ENCODE measurements around the gene SETD1A. TPM values are rescaled to one million over a fixed set of nuclear protein-coding genes. Genes with fewer than 3 reads are reported as not detected.

Gene SETD1A
- total and polyA plus RNA-seq, 7 donors: 2.4 to 16.0 (median 5.6) TPM

DNA sequence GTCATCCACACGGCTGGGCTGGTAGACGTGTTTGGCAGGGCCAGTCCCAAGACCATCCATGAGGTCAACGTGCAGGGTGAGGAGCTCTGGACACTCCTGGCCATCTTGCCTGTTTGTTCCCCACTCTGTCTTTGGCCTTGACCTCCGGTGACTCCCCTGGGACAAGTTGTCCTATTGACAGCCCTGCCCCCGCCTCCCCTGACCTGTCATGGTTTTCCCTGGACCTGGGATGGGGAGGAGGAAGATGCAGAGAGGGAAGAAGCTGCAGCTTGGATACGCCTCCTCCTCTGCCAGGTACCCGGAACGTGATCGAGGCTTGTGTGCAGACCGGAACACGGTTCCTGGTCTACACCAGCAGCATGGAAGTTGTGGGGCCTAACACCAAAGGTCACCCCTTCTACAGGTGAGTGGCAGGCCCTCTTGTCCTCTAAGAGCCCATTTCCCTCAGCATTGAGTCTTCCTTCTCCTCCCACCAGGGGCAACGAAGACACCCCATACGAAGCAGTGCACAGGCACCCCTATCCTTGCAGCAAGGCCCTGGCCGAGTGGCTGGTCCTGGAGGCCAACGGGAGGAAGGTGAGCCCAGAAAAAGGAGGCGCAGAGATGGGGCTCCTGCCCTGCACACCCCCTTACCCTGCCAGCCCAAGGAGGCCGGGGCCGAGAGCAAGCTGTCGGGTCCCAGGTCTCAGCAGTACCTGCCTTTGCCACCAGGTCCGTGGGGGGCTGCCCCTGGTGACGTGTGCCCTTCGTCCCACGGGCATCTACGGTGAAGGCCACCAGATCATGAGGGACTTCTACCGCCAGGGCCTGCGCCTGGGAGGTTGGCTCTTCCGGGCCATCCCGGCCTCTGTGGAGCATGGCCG, 28.8 kb downstream of the SETD1A start:
- TF ChIP-seq POLR2AphosphoS5 (IDR thresholded peaks at IDR 0.05) (no peak), POLR2A (IDR thresholded peaks at IDR 0.05) (no peak), EP300 (IDR thresholded peaks at IDR 0.05) (no peak)
- TF ChIP-seq, protein P1, sequence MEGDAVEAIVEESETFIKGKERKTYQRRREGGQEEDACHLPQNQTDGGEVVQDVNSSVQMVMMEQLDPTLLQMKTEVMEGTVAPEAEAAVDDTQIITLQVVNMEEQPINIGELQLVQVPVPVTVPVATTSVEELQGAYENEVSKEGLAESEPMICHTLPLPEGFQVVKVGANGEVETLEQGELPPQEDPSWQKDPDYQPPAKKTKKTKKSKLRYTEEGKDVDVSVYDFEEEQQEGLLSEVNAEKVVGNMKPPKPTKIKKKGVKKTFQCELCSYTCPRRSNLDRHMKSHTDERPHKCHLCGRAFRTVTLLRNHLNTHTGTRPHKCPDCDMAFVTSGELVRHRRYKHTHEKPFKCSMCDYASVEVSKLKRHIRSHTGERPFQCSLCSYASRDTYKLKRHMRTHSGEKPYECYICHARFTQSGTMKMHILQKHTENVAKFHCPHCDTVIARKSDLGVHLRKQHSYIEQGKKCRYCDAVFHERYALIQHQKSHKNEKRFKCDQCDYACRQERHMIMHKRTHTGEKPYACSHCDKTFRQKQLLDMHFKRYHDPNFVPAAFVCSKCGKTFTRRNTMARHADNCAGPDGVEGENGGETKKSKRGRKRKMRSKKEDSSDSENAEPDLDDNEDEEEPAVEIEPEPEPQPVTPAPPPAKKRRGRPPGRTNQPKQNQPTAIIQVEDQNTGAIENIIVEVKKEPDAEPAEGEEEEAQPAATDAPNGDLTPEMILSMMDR (IDR thresholded peaks at IDR 0.05): no peak
- intact Hi-C loops (cut with DNase I): no loop called here
- no peak for DNase-seq

DNA sequence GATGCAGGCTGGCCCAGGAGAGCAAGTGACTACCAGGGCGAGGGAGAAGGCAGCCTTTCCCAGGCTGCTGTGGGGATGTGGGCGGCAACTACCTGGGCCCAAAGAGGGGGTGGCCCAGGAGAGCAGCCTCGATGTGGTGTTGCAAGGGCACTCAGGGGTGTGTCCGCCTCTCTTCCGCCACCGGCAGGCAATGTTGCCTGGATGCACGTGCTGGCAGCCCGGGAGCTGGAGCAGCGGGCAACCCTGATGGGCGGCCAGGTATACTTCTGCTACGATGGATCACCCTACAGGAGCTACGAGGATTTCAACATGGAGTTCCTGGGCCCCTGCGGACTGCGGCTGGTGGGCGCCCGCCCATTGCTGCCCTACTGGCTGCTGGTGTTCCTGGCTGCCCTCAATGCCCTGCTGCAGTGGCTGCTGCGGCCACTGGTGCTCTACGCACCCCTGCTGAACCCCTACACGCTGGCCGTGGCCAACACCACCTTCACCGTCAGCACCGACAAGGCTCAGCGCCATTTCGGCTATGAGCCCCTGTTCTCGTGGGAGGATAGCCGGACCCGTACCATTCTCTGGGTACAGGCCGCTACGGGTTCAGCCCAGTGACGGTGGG, 30.1 kb downstream of the SETD1A start:
- H3K27me3 ChIP-seq: no peaks in the 10 kb centered on the region
- H3K4me3 ChIP-seq: no peak overlapping the region
- TF ChIP-seq EP300 (IDR thresholded peaks at IDR 0.05) (no peak), POLR2AphosphoS5 (IDR thresholded peaks at IDR 0.05) (no peak), POLR2A (IDR thresholded peaks at IDR 0.05) (no peak)
- TF ChIP-seq, protein P1 (IDR thresholded peaks at IDR 0.05): no peak
- H3K4me1 ChIP-seq: peaks cover 0 to 14% (median 12%) of the 10 kb centered on the region in 4 donors
- intact Hi-C loops (cut with DNase I): no loop called here
- DNase-seq: no peak
- H3K36me3 ChIP-seq: peaks cover 0 to 25% (median 18%) of the 10 kb centered on the region in 4 donors
- H3K27ac ChIP-seq: no peak overlapping the region
- WGBS, 2 donors: 94 to 96% methylated on average over 30 of the region's 30 CpGs
- no peaks in the 10 kb centered on the region for H3K9me3 ChIP-seq

More for the DNA sequence above, 28.8 kb downstream of the SETD1A start:
- Histone ChIP-seq H3K36me3 (peaks cover 0 to 38% (median 20%) of the 10 kb centered on the region in 4 donors), H3K9me3 (no peaks in the 10 kb centered on the region), H3K27me3 (no peaks in the 10 kb centered on the region), H3K4me1 (peaks cover 0 to 14% (median 12%) of the 10 kb centered on the region in 4 donors), H3K27ac (peak overlapping the region in 2 of 4 donors; percentile 69 to 74), H3K4me3 (no peak overlapping the region)
- 94% methylated on average over 29 of the region's 29 CpGs for WGBS, 2 donors

DNA sequence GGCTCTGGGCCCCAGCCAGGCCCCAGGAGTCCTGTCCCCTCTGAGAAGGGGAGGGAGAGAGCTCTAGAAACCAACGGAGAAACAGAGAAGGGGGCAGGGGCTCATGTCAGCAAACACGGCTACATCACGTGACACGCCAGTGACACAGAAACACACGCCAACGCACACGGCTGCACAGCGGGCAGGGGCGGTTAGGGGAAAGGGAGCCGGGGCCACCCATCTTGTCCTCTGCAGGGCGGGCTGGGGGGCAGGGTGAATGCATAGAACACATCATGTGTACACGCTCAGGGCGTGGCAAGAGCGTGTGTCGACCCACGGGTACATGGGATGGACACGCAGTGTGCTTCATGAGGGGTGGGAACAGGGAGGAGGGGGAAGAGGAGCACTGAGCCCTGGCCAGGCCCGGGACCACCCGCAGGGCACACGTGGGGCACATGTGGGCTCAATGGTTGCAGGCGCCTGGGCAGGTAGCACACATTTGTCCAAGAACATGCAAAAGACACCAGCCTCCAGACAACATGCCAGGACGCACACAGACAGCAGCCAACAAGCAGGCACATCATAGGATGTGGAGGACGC, 32.0 kb downstream of the SETD1A start:
- TF ChIP-seq POLR2AphosphoS5 (IDR thresholded peaks at IDR 0.05) (no peak), POLR2A (IDR thresholded peaks at IDR 0.05) (no peak), EP300 (IDR thresholded peaks at IDR 0.05) (no peak)
- TF ChIP-seq, protein P1 (IDR thresholded peaks at IDR 0.05): no peak
- Histone ChIP-seq H3K4me1 (peaks cover 0 to 14% (median 12%) of the 10 kb centered on the region in 4 donors), H3K27ac (no peak overlapping the region), H3K27me3 (no peaks in the 10 kb centered on the region), H3K4me3 (no peak overlapping the region), H3K36me3 (peaks cover 0 to 6% (median 3%) of the 10 kb centered on the region in 4 donors), H3K9me3 (no peaks in the 10 kb centered on the region)
- DNase-seq: no peak
- WGBS, 2 donors: 66 to 87% methylated on average over 23 of the region's 23 CpGs
- intact Hi-C loops (cut with DNase I): no loop called here

DNA sequence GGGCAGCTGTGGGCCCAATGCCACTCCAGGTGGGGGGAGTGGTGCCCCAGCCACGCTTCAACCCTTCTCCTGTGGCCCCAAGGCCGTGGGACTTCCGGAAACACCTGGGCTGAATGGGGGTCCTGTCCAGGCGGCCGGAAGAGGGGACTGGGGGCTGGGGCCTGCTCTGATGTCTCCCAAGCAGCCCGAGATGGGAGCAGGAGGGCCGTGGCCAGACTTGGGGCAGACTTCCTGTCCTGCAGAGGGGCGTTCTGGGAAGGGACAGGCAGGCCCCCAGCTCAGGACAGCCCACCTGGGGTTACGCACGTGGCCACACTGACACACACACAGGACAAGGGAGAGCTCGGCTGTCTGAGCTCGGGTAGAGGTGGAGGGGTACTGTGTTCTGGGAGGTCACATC, 32.6 kb downstream of the SETD1A start:
- peaks cover 0 to 13% (median 12%) of the 10 kb centered on the region in 4 donors for H3K4me1 ChIP-seq
- H3K27ac ChIP-seq: no peak overlapping the region
- no peaks in the 10 kb centered on the region for H3K9me3 ChIP-seq
- peaks cover 0 to 6% (median 2%) of the 10 kb centered on the region in 4 donors for H3K36me3 ChIP-seq
- no peaks in the 10 kb centered on the region for H3K27me3 ChIP-seq
- DNase-seq: no peak
- no peak overlapping the region for H3K4me3 ChIP-seq
- 76 to 81% methylated on average over 12 of the region's 12 CpGs for WGBS, 2 donors
- intact Hi-C loops (cut with DNase I): no loop called here
- no peak for TF ChIP-seq POLR2AphosphoS5 (IDR thresholded peaks at IDR 0.05)
- TF ChIP-seq, protein P1 (IDR thresholded peaks at IDR 0.05): no peak
- no peak for TF ChIP-seq EP300 (IDR thresholded peaks at IDR 0.05)
- no peak for TF ChIP-seq POLR2A (IDR thresholded peaks at IDR 0.05)

Data from sigmoid colon (tissue), 7 donors.